ENCODE measurements around the gene LCLAT1.

GRCh38 chr2:30580391-30580790 lies 133.3 kb downstream of the LCLAT1 start:
- TF ChIP-seq CTCF (conservative IDR thresholded peaks at IDR 0.05) (no peak), ZFX (IDR thresholded peaks at IDR 0.05) (no peak)
